ENCODE data around the gene NAMPT.

DNA sequence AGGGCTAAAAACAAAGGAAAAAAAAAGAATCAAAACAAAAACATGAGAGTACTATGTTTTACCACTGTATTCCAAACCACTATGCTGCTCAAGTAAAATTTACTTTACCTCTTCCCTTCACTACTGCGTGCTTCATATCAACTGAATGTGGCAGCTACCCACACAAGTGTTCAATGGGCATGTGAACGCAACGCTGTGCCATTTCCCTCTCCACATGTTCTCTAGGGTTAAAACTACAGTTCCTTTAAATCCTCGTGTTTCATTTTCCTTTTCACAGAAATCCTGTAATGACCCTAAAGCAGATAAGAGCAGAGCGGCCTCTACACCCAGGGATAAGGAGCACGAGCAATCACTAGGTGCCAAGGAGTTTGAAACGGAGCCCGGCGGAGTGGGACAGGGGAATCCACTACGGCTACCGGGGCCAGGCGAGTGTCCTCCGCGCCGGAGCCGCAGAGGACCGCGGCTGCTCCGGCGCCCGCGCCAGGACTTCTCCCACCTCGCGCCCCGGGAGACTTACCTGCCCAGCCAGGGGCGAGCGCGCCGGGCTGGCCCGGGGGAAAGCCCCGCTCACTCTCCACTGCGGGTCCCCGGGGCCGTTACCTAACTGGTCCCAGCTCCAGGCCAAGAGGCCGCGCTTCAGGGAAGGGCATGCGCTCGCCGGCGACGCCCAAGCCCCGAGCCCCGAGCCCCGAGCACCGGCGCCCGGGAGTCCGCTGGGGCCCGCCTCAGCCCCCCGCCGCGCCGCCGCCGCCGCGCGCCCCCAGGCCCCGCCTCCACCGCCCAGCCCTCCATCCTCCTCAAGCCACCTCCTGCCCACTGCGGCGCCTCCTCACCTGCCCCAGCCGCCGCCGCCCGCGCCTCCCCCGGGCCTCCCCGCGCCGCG, 711 bp downstream of the NAMPT start:
- peak; percentile 64 to 77 for TF ChIP-seq POLR2A (IDR thresholded peaks at IDR 0.05)
- TF ChIP-seq, protein P1, sequence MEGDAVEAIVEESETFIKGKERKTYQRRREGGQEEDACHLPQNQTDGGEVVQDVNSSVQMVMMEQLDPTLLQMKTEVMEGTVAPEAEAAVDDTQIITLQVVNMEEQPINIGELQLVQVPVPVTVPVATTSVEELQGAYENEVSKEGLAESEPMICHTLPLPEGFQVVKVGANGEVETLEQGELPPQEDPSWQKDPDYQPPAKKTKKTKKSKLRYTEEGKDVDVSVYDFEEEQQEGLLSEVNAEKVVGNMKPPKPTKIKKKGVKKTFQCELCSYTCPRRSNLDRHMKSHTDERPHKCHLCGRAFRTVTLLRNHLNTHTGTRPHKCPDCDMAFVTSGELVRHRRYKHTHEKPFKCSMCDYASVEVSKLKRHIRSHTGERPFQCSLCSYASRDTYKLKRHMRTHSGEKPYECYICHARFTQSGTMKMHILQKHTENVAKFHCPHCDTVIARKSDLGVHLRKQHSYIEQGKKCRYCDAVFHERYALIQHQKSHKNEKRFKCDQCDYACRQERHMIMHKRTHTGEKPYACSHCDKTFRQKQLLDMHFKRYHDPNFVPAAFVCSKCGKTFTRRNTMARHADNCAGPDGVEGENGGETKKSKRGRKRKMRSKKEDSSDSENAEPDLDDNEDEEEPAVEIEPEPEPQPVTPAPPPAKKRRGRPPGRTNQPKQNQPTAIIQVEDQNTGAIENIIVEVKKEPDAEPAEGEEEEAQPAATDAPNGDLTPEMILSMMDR (IDR thresholded peaks at IDR 0.05) = no peak
